GM18907 (cell line): ENCODE measurements around the gene ZFP57.
"Not testable (repeated sequence)": the region's sequence is repeated elsewhere in the genome, so short reads cannot be mapped to it uniquely, and the experiment has no call there.

Experiments
- ATAC-seq: cut with Tn5 transposase; IDR thresholded peaks from one replicate; pipeline ENCODE4 v1.9.1; 2021; ENCODE audit warnings: mild to moderate bottlenecking, moderate library complexity; ENCODE audit not compliant: unreplicated experiment

ZFP57 gene

DNA sequence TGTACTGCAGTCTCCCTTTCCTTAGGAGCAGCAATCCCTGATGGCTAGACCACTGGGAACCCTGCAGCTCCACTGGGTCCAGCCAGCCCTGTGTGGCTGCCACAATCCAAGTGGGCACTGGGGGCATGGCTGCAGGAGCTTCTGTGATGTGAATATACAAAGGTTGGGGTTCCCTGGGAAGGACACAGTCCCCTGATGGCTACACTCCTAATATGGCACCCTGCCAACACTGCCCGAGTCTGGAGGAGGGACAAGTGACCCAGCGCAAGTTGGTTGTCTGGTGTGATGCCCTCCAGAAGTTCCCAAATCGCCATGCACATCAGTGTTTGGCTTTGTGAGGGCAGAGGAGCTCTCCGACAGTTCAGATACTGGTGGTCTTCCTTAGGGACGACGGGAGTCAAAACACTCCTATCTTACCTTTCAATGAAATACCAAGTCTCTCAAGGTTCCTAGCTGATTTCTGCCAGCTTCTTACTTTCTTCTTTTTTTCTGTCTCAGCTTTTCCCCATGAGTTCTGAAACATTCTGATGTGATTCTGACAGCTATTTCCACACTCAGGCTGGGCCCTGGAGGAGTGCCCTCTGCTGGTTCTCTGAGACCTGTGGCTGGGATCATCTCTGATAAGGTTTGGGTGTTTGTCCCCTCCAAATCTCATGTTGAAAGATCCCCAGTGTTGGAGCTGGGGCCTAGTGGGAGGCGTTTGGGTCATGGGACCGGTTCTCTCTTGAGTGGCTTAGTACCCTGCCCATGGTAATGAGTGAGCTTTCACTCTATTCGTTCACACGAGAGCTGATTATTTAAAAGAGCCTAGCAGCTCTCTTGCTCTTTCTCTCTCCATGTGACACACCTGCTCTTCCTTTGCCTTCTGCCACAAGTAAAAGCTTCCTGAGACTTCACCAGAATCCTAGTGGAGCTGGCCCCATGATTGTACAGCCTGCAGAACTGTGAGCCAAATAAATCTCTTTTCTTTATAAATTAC, 15.5 kb upstream of the ZFP57 start:
- ATAC-seq: no peak

DNA sequence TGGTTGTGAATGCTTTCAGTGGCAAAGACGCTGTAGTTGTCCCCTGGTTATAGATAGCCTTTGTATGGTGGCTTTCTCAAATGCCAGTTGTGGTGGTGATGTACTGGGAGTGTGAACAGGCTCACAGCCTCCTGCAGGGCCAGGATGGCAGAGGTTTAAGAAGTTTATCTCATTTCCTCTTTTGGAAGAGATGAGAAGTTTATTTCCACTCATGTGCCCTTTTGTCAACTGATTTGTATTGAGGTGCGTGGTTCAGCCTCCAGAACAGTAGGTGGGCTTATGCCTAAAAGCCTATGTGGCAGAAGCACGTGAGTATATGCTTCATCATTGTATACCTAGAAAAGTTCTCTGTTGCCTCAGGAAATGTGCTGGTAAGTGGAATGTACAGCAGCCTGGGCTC, 13.7 kb upstream of the ZFP57 start:
- no peak for ATAC-seq

- ATAC-seq: no peak
These were observed 4.9 kb upstream of the ZFP57 start for GRCh38 chr6:29685718-29686326.

- no peak for ATAC-seq
These were observed 859 bp upstream of the ZFP57 start for GRCh38 chr6:29681811-29682210.

- ATAC-seq: no peak
These were observed 536 bp downstream of the ZFP57 start for GRCh38 chr6:29680416-29680815.

- ATAC-seq: no peak
These were observed 990 bp downstream of the ZFP57 start for GRCh38 chr6:29679962-29680361.

DNA sequence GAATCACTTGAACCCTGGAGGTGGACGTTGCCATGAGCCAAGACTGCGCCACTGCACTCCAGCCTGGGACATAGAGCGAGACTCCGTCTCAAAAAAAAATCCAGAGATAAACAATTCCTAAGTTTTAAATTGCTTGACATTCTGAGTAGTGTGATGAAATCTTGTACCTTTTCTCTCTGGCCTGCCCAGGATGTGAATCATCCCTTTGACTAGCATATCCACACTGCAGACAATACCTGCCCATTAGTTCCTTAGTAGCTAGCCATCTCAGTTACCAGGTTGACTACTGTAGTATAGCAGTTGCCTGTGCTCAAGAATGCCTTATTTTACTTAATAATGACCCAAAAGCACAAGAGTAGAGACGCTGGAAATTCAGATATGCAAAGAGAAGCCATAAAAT, 2.8 kb downstream of the ZFP57 start:
- no peak for ATAC-seq

DNA sequence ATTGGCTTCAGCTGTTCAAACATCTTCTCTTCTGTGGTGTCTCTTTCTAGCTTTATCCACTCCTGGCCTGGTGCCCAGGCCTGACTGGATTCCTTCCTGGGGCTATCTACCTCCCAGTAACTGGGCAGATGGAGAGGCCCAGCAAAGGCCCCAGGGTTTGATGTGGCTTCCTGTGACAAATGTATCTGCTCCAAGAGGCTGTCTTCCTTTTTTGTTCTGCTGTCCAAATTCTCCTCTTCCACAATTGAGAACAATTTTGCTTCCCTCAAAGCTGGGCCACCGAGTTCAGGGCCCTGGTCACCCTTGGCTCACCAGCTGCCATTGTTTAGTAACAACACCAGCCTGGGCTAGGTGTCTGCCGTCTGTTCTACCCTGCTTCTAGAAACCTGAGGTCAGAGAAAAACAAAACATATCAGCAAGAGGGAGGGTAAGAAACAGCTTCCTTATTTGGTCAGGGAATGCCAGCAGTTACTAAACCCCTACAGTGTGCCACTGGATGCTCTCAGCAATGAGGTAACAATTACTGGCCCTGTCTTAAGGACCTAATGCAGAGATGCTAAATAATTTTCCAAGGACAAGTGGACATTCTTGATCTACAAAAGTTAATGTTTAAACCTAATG, 3.9 kb downstream of the ZFP57 start:
- ATAC-seq: no peak

DNA sequence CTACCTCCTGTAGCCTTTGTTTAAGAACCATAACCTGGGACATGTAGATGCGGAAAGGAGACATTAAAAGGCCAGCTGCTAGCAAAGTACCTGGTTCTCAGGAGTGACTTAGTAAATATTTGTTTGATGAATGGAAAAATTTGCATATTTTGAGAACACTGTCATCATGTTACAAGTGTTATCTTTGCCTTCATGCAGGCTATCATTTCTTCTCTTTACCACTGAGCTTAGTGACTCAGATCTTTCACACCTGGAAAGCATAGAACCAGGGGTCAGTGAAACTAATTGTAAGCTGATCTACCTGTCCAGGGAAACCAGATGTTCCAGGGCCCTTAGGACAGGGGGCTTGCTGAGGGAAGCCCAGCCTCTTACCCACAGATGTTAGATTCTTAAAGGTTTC, 5.4 kb downstream of the ZFP57 start:
- no peak for ATAC-seq

DNA sequence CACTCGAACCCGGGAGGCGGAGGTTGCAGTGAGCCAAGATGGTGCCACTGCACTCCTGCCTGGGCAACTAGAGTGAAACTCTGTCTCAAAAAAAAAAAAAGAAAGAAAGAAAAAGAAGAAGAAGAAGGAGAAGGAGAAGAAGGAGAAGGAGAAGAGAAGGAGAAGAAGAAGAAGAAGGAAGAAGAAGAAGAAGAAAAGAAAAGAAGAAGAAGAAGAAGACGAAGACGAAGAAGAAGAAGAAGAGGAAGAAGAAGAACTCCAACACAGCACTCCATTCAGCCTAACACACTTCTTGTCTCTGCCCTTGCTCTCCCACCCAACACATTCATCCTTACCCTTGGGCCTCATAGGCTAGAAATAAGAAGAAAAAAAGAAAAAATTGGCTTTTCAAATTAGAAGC, 6.9 kb downstream of the ZFP57 start:
- no peak for ATAC-seq

DNA sequence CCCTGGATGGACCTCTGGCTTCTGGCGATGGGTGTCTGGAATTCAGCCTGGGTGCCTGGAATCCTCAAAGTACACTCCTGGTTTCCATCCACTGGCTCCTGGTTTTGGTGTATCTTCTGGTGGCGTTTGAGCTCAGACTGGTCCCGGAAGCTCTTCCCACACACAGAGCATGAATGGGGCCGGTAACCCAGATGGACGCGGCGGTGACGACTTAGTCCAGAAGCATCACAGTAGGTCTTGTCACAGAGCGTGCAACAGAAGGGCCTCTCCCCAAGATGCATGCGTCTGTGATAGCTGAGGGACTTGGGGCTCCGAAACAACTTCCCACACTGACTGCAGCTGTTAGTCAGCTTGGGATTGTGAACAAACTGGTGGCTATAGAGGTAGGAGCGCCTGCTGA, 7.8 kb downstream of the ZFP57 start:
- ATAC-seq: no peak

GRCh38 chr6:29672116-29672515, 8.8 kb downstream of the ZFP57 start:
- not testable (repeated sequence) for ATAC-seq

DNA sequence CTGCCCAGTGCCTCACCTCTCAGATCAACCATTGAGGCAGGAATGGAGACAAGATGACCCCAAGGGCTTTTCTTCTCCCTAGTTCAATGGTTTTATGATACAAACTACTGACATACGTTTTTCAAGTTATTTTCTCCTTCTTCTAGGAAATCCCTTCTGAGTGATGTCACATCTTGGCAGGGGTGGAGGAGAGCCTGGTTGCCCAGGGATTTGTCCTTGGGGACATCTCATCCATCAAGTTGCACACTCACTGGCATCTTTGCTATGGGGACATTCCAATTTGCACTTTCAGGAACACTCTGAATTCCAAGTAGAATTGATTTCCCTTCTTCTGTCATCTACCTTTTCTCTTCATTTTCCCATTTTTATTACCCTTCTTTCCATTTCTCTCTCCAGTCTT, 9.9 kb downstream of the ZFP57 start:
- ATAC-seq: no peak

GRCh38 chr6:29667158-29667557, 13.8 kb downstream of the ZFP57 start:
- no peak for ATAC-seq

GRCh38 chr6:29666826-29667130, 14.2 kb downstream of the ZFP57 start:
- no peak for ATAC-seq

DNA sequence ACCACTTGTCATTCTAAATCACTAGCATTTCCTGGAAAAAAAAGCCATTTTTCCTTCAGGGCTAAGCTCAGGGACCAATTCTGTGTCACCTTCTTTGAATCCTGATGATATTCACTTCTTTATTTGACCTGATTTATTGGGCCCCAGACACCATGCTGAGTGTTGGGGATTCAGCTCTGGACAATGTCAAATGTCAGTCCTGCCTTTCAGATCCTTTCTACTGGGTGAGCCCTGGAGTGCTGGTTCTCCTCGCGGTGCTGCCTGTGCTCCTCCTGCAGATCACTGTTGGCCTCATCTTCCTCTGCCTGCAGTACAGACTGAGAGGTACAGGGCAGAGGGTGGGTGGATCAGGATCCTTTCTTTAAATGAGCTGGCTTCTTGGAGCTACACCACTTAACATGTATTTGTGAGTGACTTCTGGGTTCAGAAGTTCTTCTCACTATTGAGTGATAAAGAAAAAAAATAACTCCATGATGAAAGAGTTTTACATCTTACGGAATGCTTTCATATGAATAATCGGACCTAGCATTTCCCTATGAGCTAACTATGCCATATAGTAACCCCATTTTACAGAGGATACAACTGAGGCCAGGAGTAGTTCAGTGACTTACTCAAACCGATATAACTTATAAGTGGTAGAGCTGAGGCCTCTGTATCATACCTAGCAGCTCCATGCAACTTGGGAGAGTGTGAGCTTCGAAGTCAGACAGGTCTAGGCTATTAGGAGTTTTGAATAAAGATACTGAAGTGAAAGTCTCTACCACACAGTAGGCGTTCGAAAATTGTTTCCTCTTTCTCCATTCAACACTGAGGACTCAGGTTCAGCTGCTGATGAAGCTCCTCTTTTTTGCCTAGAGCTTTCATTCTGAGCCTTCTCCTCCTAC, 14.8 kb downstream of the ZFP57 start:
- no peak for ATAC-seq

DNA sequence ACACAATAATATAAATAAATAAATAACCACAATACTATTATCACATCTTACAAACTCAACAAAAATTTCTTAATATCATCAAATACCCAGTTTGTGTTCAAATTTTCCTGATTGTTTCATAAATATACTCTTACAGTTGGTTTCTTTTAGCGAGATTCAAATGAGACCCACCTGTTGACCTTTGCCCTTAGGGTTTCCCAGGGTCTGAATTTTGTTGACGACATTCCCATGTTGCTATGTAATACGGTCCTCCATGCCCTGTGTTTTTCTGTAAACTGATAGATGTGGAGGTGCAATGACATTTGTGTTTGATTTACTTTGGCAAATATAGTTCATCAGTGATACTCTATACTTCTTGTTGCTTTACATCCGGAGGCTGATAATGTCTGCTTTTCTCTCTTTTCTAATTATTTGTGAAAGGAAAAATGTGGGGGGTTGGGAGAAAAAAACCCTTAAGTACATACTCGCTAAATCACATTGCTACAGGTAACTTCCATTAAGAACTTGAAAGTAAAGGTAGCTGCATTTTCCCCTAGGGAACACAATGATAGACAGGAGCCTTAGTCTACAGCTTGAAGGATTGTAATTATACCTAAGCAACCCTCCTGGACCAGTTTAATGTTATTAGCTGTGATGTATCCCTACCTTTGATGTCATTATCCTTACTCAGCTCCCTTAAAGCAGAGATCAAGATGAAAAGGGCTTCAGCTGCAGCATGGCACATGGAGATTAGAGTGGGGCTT, 17.5 kb downstream of the ZFP57 start:
- no peak for ATAC-seq

DNA sequence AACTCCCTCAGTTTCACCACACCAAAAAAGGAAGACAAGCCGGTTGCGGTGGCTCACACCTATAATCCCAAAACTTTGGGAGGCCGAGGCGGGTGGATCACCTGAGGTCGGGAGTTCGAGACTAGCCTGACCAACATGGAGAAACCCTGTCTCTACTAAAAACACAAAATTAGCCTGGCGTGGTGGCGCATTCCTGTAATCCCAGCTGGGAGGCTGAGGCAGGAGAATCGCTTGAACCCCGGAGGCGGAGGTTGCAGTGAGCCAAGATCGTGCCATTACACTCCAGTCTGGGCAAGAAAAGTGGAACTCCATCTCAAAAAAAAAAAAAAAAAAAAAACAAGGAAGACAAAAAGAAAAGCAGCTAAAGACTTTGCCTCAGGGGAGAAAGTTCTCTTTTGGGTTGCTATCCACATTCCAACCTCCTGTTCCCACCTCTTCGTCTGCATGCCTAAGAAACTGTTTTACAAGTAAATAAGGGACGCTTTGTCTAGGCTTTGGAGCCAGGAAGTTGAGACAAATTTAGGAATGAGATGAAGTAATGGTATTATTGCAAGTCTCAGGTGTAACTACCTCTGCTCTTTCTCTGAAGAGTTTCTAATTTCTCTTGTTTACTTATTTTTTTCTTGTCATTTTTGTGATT, 19.3 kb downstream of the ZFP57 start:
- not testable (repeated sequence) for ATAC-seq

- no peak for ATAC-seq
These were observed 19.9 kb downstream of the ZFP57 start for GRCh38 chr6:29661071-29661470.

DNA sequence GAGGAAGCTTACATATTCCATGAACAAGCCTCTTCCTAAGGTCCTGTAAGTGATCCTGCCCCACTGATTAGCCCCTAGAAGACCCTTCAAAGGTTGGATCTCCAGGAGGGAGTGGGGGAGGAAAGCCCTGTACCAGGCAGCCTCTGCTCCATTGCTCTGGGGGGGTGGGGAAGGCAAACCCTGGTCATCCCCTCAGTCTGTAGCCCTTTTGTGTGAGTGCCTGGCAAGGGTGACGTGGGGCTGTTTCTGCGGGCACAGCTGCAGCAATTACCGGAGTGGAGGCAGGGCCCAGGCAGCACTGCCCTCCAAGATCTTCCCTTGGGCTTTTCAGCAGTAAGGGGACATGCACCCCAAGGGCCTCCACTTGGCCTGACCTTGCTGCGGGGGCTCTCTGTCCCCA, 24.2 kb downstream of the ZFP57 start, which contains the start of gene MOG:
Gene MOG (plus strand): TSS at position 295 of the 400 bp plus-strand sequence. CDS start 118 bp downstream, outside the sequence.
- no peak for ATAC-seq
